Hepatocyte (in vitro differentiated cells): ENCODE results near the gene CHSY3.

Experiments
- EZH2phosphoT487 ChIP-seq: fragments of 200-600 bp; sonication (generic); IDR thresholded peaks from one replicate; pipeline ENCODE4 v1.6.1; 2018; ENCODE audit warnings: antibody characterized with exemption, mild to moderate bottlenecking, low read depth, moderate library complexity; ENCODE audit not compliant: unreplicated experiment, severe bottlenecking
- TF ChIP-seq, protein P1 (sequence below): fragments of 200-600 bp; sonication (generic); IDR thresholded peaks from 2 replicates; pipeline ENCODE4 v1.5.1; 2016; ENCODE audit warnings: antibody characterized with exemption, mild to moderate bottlenecking; ENCODE audit not compliant: poor library complexity

DNA sequence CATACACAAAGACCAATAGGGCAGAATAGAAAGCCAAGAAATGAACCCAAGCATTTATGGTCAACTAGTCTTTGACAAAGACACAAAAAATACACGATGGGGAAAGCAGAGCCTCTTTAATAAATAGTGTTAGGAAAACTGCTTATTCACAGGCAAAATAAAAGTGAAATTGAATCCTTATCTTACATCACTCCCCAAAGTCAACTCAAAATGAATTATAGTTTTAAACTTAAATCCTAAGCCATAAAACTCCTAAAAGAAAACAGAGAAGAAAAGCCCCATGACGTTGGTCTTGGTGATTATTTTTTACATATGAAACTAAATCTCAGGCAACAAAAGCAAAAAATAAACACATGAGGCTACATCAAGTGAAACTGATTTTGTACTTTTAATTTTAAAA, 46.8 kb downstream of the CHSY3 start:
- TF ChIP-seq, protein P1, sequence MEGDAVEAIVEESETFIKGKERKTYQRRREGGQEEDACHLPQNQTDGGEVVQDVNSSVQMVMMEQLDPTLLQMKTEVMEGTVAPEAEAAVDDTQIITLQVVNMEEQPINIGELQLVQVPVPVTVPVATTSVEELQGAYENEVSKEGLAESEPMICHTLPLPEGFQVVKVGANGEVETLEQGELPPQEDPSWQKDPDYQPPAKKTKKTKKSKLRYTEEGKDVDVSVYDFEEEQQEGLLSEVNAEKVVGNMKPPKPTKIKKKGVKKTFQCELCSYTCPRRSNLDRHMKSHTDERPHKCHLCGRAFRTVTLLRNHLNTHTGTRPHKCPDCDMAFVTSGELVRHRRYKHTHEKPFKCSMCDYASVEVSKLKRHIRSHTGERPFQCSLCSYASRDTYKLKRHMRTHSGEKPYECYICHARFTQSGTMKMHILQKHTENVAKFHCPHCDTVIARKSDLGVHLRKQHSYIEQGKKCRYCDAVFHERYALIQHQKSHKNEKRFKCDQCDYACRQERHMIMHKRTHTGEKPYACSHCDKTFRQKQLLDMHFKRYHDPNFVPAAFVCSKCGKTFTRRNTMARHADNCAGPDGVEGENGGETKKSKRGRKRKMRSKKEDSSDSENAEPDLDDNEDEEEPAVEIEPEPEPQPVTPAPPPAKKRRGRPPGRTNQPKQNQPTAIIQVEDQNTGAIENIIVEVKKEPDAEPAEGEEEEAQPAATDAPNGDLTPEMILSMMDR = no peak
- no peak for TF ChIP-seq EZH2phosphoT487
